CD4-positive, alpha-beta T cell (primary cell): ENCODE data around the gene TMEM131. TPM values are rescaled to one million over a fixed set of nuclear protein-coding genes. Genes with fewer than 3 reads are reported as not detected.

ENCODE experiments used
- ATAC-seq: fragments of 200-7000 bp; cut with Tn5 transposase; one replicate; pipeline ENCODE4 v1.10.0; 2022; ENCODE audit warnings: mild to moderate bottlenecking; ENCODE audit not compliant: poor library complexity
- CTCF ChIA-PET: fragments of 350-600 bp; sonication (Branson Sonifier 250); formaldehyde crosslinking; loops from one replicate; lab custom pipeline; 2021; ENCODE audit warnings: antibody characterized with exemption, inconsistent platforms; lab: Charles Lee
- POLR2A ChIA-PET: fragments of 350-600 bp; sonication (Branson Sonifier 250); formaldehyde crosslinking; loops from one replicate; lab custom pipeline; 2021; ENCODE audit warnings: antibody characterized with exemption, inconsistent platforms; lab: Charles Lee
- DNase-seq, 14 experiments: peaks; one replicate each; pipeline ENCODE4 v3.0.0-alpha.2; 2013 to 2020; ENCODE audit warnings: mixed read lengths in 2 of 14
- H3K27ac ChIP-seq, 2 donors: one replicate each; pipeline versions ENCODE4 v1.5.1 to v1.7.0; 2013; ENCODE audit warnings: low read length in 2 of 2, low read depth in 1 of 2, mild to moderate bottlenecking in 1 of 2
- H3K27me3 ChIP-seq, 2 experiments: 1 replicate in 1 of 2; 2 replicates in 1 of 2; pipeline versions ENCODE4 v1.6.1 to v1.7.0; 2013; ENCODE audit warnings: low read length in 2 of 2, control low read depth in 1 of 2, mild to moderate bottlenecking in 1 of 2, moderate library complexity in 1 of 2; ENCODE audit not compliant: insufficient read depth in 2 of 2, control insufficient read depth in 1 of 2
- H3K36me3 ChIP-seq: one replicate; pipeline ENCODE4 v1.6.1; 2013; ENCODE audit warnings: low read length, control low read depth; ENCODE audit not compliant: insufficient read depth
- H3K4me1 ChIP-seq: one replicate; pipeline ENCODE4 v1.6.1; 2013; ENCODE audit warnings: low read length, control low read depth; ENCODE audit not compliant: insufficient read depth
- H3K4me3 ChIP-seq: one replicate; pipeline ENCODE4 v1.5.1; 2013; ENCODE audit warnings: mild to moderate bottlenecking, low read length, moderate library complexity
- H3K9me3 ChIP-seq, 2 experiments: 1 replicate in 1 of 2; 2 replicates in 1 of 2; pipeline versions ENCODE4 v1.6.1 to v1.7.0; 2013; ENCODE audit warnings: low read length in 2 of 2, mild to moderate bottlenecking in 2 of 2, control low read depth in 1 of 2, moderate library complexity in 1 of 2; ENCODE audit not compliant: control insufficient read depth in 1 of 2, insufficient read depth in 1 of 2
- H3K27ac Mint-ChIP-seq: one replicate; pipeline ENCODE4 v1.8.0; 2020; ENCODE audit warnings: mixed read lengths
- H3K27me3 Mint-ChIP-seq: one replicate; pipeline ENCODE4 v1.8.0; 2021; ENCODE audit warnings: mixed read lengths
- H3K36me3 Mint-ChIP-seq: one replicate; pipeline ENCODE4 v1.8.0; 2021; ENCODE audit warnings: low read depth, mixed read lengths
- H3K4me1 Mint-ChIP-seq: one replicate; pipeline ENCODE4 v1.8.0; 2021; ENCODE audit warnings: low read depth, mixed read lengths
- H3K4me3 Mint-ChIP-seq: one replicate; pipeline ENCODE4 v1.8.0; 2020; ENCODE audit warnings: mild to moderate bottlenecking, mixed read lengths
- H3K9me3 Mint-ChIP-seq: one replicate; pipeline ENCODE4 v1.8.0; 2020; ENCODE audit warnings: mixed read lengths
- intact Hi-C, 2 experiments: fragments of 100-400 bp; cut with DNase I in 1 of 2; cut with micrococcal nuclease in 1 of 2; formaldehyde crosslinking; loops; one replicate each; pipeline versions ENCODE4 v1.15.1 to v1.9.0; 2023 to 2025; cut with DNase I, micrococcal nuclease
- total RNA-seq, 174 experiments: library from RNA in 2 of 174; stranded (reverse) in 2 of 174; gene quantifications; one replicate each; pipeline ENCODE4 v1.2.3 and lab custom pipeline; 2021 to 2026
- TF ChIP-seq, protein P1 (sequence below): fragments of 200-600 bp; IDR thresholded peaks from one replicate; pipeline ENCODE4 v1.8.0; 2022; ENCODE audit warnings: antibody characterized with exemption, mild to moderate bottlenecking

Gene TMEM131
- total RNA-seq, 2 experiments from 2014 or later: 29.2 to 33.6 TPM

DNA sequence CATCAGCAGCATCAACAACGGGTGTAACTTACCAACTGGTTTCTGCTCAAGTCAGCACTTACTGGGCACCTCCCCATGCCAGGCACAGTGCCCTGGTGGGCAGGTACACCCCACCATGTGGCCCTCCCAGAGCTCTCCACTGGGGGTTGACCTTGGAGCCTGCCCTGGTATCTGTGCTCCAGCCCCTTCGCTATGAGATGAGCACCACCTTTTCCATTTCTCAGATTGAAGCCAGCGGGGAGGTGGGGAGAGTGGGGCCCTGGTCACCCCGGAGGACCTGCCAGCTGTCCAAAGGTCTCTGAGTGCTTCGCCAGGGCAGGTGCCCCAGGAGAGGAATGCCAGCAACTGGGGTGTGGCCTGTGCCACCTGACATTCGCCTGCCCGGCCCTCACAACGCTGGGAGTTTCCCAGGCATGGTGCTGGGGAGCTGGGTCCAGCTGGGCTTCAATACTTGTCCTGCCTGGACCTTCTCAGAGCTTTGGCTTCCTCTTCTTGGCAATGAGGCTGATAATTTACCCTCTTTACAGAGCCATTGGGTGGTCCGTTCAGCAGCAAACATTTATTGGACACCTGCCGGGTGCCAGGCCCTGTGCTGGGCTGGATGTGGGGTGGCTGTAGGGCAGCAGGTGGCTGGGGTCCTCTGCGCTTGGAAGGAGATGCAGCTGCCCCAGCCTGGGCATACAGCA is 288.2 kb downstream of the TMEM131 start:
- Mint-ChIP-seq H3K36me3 (no peaks in the 10 kb centered on the region), H3K4me1 (peaks cover 28% of the 10 kb centered on the region), H3K27ac (no peak overlapping the region), H3K4me3 (no peak overlapping the region), H3K9me3 (no peaks in the 10 kb centered on the region), H3K27me3 (no peaks in the 10 kb centered on the region)
- Histone ChIP-seq H3K9me3 (no peaks in the 10 kb centered on the region), H3K27me3 (no peaks in the 10 kb centered on the region), H3K4me1 (peaks cover 30% of the 10 kb centered on the region), H3K4me3 (no peak overlapping the region), H3K27ac (no peak overlapping the region), H3K36me3 (no peaks in the 10 kb centered on the region)
- POLR2A ChIA-PET: interaction anchor here (1.0 to 1.6 kb wide), 2 partner anchors 11 to 44 kb away, joined by 3 to 4 read pairs; partner anchors contain the start of gene ACTR1B
- CTCF ChIA-PET: interaction anchor here (1.4 kb wide), 1 partner anchor 9 kb away, joined by 3 read pairs; no protein-coding TSS in a partner anchor
- DNase-seq (peak in 1 of 14 experiments; percentile 12), ATAC-seq (no peak)
- TF ChIP-seq, protein P1, sequence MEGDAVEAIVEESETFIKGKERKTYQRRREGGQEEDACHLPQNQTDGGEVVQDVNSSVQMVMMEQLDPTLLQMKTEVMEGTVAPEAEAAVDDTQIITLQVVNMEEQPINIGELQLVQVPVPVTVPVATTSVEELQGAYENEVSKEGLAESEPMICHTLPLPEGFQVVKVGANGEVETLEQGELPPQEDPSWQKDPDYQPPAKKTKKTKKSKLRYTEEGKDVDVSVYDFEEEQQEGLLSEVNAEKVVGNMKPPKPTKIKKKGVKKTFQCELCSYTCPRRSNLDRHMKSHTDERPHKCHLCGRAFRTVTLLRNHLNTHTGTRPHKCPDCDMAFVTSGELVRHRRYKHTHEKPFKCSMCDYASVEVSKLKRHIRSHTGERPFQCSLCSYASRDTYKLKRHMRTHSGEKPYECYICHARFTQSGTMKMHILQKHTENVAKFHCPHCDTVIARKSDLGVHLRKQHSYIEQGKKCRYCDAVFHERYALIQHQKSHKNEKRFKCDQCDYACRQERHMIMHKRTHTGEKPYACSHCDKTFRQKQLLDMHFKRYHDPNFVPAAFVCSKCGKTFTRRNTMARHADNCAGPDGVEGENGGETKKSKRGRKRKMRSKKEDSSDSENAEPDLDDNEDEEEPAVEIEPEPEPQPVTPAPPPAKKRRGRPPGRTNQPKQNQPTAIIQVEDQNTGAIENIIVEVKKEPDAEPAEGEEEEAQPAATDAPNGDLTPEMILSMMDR: no peak
- intact Hi-C loops: loop anchor here in 1 of 2 experiments (5.0 kb wide), 1 partner anchor 675 kb away; no protein-coding TSS in a partner anchor

DNA sequence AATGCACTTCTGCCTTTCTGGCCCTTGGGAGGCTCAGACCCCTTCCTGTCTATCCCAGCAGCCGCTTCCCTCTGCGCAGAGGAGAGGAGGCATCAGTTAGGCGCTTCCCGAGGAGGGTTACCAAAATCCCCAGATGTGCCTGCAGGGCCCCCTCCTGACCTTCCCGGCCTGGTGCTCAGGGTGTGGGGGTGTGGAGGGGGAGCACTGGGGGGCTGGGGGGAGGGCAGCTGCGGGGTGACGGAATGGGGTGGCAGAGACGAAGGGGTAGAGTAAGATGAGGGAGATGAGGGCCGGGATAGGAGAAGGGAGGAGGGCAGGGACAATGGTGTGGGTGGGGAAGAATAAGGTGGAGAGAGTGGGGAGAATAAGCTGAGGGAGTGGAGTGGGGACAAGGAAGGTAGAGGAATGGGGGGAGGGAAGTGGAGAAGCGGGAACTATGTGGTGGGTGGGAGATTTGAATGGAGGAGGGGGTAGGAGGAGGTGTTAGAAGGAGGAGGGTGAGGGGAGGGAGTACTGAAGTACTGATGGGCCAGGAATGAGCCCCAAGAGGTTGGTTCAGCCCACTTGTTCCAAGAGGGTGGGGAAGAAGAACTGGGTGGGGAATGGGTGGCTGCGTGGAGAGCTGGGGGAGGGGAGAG is 288.9 kb downstream of the TMEM131 start:
- ATAC-seq (no peak), DNase-seq (peak in 2 of 14 experiments; percentile 6 to 27)
- TF ChIP-seq, protein P1: no peak
- Mint-ChIP-seq H3K9me3 (no peaks in the 10 kb centered on the region), H3K36me3 (no peaks in the 10 kb centered on the region), H3K4me3 (no peak overlapping the region), H3K27ac (no peak overlapping the region), H3K27me3 (no peaks in the 10 kb centered on the region), H3K4me1 (peaks cover 21% of the 10 kb centered on the region)
- intact Hi-C loops: loop anchor here in 1 of 2 experiments (5.0 kb wide), 1 partner anchor 675 kb away; no protein-coding TSS in a partner anchor
- H3K4me1 ChIP-seq: peaks cover 23% of the 10 kb centered on the region
- H3K36me3 ChIP-seq: no peaks in the 10 kb centered on the region
- no peaks in the 10 kb centered on the region for H3K9me3 ChIP-seq
- POLR2A ChIA-PET: interaction anchor here (1.6 kb wide), 1 partner anchor 12 kb away, joined by 4 read pairs; no protein-coding TSS in a partner anchor
- H3K4me3 ChIP-seq: no peak overlapping the region
- no peak overlapping the region for H3K27ac ChIP-seq
- H3K27me3 ChIP-seq: no peaks in the 10 kb centered on the region
- CTCF ChIA-PET: interaction anchor here (1.0 to 1.4 kb wide), 2 partner anchors 10 to 116 kb away, joined by 3 read pairs; no protein-coding TSS in a partner anchor

Other genes starting within 250 kb of the TMEM131 start
- not detected for gene VWA3B, start 91.2 kb upstream of the TMEM131 start, total RNA-seq